HG03469 (cell line): Measurements from ENCODE around the gene IL3.
A peak's percentile ranks its signal among the peaks of the same experiment; 100 is the strongest.
"Not testable (repeated sequence)": the region's sequence is repeated elsewhere in the genome, so short reads cannot be mapped to it uniquely, and the experiment has no call there.

Experiments used
- ATAC-seq: cut with Tn5 transposase; IDR thresholded peaks from one replicate; pipeline ENCODE4 v1.9.1; 2021; ENCODE audit warnings: mild to moderate bottlenecking, moderate library complexity, moderate number of reproducible peaks; ENCODE audit not compliant: unreplicated experiment

The IL3 gene

DNA sequence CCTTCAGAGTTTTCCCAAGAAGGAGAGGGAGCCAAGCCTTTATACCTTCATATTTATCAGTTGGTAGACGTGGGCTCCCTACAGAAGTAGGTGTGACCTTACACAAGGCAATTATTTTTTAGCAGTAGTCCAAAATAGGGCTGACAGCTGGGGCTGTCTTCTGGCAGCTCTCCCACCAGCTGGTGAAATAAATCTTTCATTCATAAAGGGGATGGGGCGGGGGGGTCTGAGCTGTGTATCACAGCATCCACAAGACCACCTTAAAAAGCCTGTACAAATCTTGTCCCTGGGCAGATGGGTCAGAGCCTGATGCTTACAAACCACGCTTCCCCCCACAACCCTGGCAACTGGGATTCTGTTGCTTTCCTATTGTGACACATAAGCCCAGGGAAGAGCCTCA lies 32.8 kb downstream of the IL3 start:
- no peak for ATAC-seq

DNA sequence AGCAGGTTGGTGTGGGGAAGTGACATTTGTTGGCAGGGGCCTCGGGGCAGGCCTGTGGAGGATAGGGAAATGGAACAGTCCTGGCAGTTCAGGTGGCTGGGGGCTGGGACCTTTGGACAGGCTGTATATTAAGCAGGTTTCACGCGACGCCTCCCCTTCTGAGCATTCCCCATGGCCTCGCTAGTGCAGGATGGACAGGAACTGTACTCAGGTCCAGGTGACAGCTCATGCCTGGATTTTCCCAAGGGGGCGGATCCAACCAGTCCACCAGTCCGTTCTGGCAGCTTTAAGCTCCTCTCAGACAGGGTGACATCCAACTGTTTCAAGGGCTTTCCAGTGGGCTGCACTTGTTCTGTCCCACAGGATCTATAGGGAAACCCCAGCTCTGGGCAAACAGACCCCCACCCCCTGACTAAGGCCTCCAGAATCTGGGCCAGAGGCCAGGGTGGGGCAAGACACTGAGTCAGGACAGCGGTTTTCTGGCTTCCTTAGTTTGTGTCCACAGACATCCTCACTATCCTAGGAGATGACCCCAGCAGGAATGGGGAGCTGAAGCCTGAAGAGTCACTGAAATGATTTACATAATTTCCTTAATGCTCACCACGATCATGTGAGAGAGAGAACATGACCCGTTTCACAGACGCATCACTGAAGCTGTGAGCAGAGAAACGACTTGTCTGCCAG lies 34.1 kb downstream of the IL3 start:
- ATAC-seq = no peak

DNA sequence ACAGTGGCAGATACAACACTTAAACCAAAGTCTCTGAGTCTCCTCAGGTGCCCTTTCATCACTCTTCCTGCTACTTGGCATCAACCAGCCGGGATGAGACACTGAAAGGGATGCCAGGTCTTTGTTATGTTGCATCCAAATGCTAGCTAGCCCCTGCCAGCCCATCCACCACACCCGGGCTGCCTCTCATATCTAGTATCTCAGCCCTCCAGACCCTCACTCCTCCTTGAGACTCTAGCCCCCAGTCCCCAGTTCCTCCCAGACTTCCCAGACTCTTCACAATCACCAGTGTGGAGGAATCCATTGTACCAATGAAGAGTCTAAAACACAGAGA lies 34.6 kb downstream of the IL3 start:
- no peak for ATAC-seq

DNA sequence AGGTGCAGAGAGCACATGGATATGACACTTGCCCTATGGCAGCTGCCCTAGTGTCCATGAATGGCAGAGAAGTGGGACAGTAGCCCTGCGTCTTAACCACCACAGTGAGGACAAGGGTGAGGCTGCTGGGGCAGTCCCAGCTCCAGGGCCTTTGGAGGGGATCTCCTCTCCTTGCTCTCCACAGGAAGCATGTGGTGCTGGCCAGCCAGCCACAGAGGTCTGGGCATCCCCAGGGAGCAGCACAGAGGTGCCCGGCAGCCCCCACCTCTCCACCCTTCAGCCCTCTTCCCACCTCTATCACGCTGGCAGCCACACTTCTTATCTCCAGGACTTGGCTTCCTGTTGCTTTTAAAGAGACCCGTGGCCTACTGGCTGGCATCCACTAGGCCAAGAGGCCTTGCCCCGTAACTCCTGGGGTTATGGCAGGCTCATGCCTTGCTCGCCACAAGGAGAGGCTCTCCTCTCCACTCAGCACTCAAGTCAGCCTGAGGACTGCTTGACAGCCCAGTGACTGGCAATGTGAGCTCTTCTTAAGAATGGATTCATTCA lies 35.0 kb downstream of the IL3 start:
- no peak for ATAC-seq

DNA sequence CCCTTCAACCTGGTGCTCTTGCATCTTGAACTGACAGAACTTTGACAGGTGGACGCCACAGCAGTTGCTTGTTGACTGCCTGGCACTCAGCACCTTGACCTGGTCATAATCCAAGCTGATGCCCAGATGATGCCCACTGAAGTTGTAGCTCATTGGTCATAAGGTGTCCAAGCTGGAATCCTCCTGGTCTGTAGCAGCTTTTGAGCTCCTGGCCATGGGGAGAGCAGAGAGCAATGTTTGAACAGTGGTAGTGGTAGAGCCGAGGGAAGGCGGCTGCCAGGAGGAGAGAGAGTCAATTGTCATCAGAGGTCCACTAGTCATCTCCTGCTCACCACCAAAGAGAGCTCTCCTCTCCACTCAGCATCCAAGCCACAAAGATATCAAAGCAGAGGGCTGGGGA lies 36.4 kb downstream of the IL3 start:
- ATAC-seq = no peak

DNA sequence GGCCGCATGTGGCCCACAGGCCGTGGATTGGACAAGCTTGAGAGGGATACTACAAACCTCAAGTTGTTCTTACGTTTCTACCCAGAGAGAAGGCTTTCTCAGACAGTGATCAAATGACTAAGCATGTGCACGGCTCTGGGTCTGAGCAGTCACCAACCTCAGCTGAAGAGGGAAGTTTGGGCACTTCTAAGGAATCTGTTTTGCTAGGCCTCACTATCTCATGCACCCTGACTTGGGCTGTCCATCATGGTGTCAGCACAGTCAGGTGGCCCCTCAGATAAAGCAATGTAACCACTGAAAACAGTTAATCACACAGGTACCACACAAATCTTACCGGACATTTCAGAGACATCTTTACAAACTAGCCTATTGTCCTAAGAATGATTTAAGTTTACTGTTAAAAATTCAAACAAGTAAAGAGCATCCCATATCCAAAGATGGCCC lies 37.7 kb downstream of the IL3 start:
- no peak for ATAC-seq

DNA sequence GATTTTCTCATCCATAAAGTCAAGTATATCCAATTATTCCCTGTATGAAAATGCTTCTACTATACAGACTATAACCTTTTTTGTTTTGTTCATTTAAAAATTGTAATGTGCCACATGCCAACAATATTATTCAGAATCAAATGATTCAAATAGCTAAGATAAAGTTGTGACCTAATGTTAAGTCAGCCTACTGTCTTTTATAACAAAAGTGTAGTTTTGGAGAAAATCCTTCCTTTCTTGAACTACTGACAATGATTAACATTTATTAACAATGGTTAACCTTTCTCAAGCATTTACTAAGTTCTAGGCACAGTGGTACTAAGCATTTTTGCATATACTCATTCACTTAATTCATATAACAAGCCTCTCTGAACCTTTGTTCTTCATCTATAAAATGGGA lies 38.2 kb downstream of the IL3 start:
- no peak for ATAC-seq

DNA sequence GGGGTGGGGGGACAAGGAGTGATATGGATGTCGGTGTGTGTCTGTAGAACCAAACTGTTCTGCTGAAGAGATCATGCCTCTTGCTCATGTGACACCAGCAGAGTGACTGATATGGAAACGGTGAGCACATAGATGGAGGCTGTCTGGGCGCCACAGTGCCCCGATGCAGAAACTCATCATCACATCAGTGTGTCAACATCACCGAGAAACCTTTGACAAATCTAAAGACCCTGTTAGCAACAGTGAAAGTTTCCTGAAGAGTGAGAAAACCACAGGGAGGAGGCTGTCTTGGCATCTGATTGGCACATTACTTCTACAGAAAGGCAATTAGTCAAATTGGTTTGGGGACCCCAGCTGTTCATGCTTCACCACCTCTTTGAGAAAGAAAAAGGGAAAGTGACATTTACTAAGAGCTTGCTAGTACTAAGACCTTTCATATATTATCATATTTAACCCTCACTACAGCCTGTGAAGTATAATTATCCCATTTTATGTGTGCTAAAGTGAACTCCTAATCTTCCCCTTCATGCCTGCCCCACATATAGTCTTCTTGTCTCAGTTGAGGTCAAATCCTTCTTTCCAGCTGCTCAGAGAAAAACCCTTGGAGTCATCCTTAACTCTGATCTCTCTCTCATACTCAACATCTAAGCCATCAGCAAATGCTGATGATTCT lies 38.8 kb downstream of the IL3 start:
- ATAC-seq = peak; percentile 34

DNA sequence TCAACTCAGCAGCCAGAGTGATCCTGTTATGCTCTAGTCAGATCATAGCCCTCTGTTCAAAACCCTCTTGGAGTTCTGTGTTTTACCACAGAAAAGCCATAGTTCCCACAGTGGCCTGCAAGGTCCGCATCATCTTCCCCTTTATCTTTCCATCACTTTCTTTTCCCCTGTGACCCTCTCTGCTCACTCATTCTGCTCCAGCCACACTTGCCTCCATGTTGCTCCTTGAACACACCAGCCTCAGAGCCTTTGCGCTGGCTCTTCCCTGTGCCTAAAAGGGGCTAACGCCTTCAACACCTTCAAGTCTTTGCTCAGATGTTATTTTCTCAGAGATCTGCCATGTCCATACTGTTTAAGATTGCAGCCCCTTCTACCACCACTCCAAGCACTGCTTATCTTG lies 39.5 kb downstream of the IL3 start:
- no peak for ATAC-seq

DNA sequence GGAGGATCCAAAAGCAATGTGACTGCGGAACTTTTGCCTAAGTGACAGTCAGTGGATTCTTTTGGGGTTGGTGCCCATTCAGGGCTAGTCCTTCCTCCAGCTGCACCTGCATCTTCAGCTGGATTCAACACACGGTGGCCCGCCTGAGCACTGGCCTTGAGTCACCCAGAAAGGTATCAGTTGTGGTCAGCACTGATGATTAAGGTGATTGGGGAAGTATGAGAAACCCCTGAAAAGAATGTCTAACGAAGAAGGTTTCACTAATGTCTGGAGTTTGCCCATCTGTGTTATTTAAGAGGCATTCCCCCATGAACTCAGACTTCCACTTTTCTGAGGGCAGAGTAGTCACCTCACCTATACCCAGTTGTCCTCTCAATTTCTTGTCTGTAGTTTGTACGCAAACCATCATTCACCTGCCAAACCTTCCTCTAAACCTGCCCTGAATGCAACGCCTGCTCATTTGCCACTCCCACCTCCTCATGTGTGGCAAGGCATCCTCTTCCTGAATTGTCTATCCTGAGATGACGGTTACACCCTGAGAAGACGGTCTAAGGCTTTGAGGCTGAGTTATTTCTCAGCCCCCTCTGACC lies 40.3 kb downstream of the IL3 start:
- ATAC-seq = peak; percentile 27

DNA sequence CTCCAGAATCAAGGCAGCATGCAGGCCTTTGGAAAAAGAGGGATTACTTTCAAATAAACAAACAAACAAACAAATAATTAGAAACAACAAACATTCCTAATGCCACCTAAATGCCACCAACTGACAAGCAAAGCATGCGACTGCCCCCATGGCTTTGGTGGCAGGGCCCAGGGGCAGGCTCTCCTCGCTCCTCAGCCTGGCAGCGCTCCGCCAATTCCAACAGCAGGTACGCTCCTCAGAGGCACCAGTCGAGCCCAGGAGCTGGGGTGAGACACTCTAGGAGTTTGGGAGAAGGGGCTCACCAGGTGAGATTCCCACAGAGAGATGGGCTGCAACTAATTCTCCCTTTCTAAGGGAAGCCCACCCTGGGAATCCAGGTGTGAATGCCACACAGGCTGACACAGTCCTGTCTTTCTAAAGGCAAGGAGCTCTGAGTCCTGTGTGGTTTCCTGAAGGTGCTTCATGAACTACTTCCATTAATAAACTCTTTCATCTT lies 41.0 kb downstream of the IL3 start:
- no peak for ATAC-seq

DNA sequence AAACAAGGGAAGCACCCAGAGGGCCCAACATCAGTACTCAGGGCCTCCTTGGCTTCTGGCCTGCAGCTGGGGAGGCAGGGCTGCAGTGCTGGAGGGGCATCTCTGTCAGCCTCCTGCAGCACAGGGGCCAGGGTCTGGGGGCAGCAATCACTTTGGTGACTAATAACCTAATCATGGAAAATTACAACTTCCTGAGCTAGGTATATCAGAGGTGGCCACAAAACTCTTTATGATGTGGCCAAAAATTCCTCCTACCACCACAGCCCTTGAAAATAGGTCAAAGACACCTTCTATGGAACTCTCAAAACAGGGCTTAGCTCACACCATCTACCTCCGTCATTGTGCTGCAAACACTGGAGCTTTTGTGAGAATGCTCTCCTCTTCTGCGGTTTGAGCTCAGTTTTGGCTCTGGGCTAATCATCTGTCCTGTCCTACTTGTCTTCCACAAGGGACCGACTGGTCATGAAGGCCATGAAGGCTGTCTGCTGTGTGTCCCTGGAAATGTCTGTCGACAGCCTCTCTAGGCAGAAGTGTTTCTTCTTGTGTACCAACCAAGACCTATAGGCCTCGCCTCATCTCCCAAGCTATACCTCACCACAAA lies 41.7 kb downstream of the IL3 start:
- ATAC-seq = no peak

DNA sequence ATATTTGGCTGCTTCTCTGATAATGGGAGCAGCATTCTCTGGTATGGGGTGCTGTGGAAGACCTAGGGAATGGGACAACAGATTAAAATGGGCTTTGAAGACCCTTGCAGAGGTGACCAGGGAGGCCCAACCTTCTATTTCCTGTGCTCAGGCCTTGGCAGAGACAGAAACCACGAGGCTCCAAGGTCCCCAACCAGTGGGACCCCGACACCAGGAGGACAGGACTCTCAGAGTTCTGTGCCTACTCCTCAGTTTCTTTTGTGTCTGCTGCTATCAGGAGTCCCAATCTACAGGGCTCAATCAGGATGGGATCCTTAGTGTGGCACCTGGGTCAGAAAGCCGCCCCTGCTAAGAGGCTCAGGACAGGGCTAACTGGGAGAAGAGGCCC lies 42.5 kb downstream of the IL3 start:
- ATAC-seq = no peak

DNA sequence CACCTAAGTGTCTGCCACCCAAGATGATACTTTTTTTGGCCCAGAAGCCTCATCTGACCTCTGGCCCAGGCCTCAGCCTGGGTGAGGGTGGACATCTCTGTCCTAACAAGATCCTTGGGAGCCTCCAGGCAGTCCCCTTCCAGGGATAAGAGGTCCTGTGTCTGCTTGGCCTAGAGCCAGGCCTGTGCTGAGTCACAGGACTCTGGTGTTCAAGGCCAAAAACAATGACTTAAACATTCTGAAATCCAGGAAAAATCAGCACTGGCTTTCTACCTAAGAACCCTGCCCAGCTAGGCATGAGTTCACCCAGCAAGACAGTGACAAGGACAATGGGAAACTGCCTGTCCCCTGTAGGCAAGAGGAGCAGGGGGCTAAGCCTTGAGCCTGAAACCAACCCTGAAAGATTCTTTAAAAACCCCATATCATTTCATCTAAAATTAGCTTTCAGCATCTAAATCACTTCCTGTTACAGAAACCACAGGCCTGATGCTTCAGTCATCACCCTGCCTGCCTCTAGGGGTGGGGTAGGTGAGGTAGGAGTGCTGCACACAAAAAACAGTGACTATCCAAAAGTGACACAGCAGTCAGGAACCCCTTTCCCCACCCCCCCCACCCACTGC lies 43.0 kb downstream of the IL3 start:
- peak; percentile 55 for ATAC-seq

DNA sequence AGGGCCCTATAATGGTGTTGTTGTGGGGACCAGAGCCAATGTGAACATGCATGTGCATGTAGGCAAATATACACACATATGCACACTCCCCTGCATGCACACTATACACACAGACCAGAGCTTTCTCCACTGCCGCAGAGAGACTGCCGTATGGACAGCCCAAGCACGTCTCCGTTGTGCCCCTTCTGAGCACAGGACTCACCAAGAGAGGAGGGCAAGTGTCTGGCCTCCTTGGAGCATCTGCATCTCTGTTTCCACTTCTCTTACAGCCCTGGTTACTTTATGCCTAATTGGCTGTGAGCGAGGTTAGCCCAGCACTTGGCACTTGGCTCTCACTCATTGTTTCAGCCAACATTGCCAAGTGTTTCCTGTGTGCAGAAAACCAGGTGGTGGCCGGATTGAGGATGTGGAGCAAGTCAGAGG lies 43.5 kb downstream of the IL3 start:
- no peak for ATAC-seq

DNA sequence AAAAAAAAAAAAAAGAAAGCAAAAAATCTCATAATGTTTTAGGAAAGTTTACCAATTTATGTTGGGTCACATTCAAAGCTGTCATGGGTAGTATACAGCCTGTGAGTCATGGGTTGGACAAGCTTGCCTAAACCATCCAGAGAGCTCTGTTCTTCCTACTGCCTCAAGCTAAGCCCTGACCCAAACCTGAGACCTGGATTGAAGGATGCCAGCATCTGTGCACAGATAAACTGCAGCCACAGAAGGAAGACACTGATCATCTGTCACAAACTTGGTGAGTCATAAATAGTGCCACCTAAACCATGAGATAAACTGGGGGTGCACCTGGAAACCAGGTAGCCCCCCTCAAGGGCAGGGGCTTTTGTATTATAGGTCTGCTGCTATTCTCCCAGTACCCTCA lies 44.1 kb downstream of the IL3 start:
- no peak for ATAC-seq

DNA sequence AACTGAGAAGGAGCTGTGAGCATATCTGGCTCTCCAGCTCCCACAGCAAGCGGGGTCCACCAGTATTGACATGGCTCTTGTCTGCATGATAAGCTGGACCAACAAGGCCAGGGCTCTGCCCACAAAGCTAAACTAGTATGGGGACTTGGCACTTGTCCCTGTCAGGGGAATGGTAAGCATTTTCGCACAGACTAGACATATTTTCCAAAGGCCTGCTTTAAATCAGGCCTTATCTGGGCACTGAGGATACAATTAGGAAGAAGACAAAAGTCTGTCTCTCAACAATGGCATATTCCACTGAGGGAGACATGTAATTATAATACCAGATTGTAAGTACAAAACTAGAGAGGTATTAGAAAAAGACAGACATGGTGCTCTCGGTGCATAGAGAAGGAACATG lies 45.2 kb downstream of the IL3 start:
- ATAC-seq = no peak

DNA sequence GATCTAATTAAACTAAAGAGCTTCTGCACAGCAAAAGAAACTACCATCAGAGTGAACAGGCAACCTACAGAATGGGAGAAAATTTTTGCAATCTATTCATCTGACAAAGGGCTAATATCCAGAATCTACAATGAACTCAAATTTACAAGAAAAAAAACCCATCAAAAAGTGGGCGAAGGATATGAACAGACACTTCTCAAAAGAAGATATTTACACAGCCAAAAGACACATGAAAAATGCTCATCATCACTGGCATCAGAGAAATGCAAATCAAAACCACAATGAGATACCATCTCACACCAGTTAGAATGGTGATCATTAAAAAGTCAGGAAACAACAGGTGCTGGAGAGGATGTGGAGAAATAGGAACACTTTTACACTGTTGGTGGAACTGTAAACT lies 48.0 kb downstream of the IL3 start:
- ATAC-seq = not testable (repeated sequence)

DNA sequence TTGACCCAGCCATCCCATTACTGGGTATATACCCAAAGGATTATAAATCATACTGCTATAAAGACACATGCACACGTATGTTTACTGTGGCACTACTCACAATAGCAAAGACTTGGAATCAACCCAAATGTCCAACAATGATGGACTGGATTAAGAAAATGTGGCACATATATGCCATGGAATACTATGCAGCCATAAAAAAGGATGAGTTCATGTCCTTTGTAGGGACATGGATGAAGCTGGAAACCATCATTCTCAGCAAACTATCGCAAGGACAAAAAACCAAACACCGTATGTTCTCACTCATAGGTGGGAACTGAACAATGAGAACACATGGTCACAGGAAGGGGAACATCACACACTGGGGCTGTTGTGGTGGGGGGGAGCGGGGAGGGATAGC lies 48.5 kb downstream of the IL3 start:
- ATAC-seq = not testable (repeated sequence)

DNA sequence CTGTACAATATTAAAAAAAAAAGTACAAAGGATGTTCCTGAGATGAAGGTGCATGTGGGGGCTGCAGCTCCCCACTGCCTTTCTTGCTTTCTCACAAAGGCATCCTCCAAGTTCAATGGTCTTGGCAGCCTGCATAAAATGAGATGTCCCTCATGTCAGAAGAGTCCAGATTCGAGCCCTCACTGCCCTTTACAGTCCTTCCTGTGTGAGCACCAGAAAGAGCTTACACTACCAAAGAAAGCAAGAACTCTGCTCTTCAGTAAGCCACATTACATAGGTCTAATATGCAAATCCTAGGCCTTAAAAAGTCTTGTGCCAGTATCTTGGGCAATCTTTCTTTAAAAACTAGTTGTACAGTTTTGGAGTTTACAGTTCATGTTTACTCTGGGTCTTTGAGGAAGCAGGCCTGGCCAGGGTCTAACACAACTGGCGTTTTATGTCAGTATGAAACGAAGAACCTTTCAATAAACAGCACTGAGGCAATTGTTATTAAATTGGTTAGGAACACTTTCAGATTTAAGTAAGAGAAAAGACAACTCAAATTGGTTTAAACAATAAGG lies 49.1 kb downstream of the IL3 start:
- no peak for ATAC-seq

DNA sequence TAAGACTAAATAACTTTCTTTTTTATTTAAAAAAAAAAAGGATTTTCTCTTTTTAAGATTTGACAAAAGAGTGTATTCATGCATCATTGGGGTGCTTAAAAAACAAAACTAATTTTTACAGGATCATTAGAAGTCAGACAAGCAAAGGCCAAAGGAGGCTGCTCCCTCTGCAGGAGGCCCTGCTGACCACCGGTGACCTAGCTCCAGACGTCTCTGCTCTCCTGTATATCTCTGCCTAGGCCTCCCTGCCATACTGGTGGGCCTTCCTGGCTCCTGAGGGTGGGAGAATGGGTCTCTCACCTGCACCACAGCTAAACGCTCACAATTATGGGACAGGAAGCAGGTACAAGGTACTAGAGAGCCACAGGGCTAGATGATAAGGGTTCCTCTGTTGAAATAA lies 49.7 kb downstream of the IL3 start:
- no peak for ATAC-seq
